Small intestine (tissue), 7 donors: ENCODE data around the gene CLCN2. TPM values are rescaled to one million over a fixed set of nuclear protein-coding genes. Genes with fewer than 3 reads are reported as not detected.
A peak's percentile ranks its signal among the peaks of the same experiment; 100 is the strongest.

Source experiments
- DNase-seq, 2 donors: peaks; one replicate each; pipeline versions ENCODE4 v3.0.0 to v3.0.0-alpha.2; 2013
- FAIRE-seq: peaks from 2 replicates; lab custom pipeline; 2012; peaks lifted over from hg19 to GRCh38; lab: Jason Lieb, UNC
- H3K27ac ChIP-seq, 3 donors: one replicate each; pipeline ENCODE4 v1.5.1; 2013; ENCODE audit warnings: low read length in 2 of 3, mild to moderate bottlenecking in 2 of 3, control low read depth in 1 of 3, inconsistent platforms in 1 of 3, low read depth in 1 of 3, moderate library complexity in 1 of 3
- H3K27me3 ChIP-seq, 3 donors: one replicate each; pipeline ENCODE4 v1.6.1; 2013; ENCODE audit warnings: low read length in 3 of 3, inconsistent platforms in 1 of 3; ENCODE audit not compliant: control insufficient read depth in 3 of 3, insufficient read depth in 3 of 3
- H3K36me3 ChIP-seq, 3 donors: one replicate each; pipeline ENCODE4 v1.6.1; 2013; ENCODE audit warnings: low read length in 3 of 3, inconsistent platforms in 1 of 3, low read depth in 1 of 3, mild to moderate bottlenecking in 1 of 3, moderate library complexity in 1 of 3; ENCODE audit not compliant: control insufficient read depth in 3 of 3, insufficient read depth in 2 of 3
- H3K4me1 ChIP-seq, 3 donors: one replicate each; pipeline ENCODE4 v1.6.1; 2013; ENCODE audit warnings: low read length in 2 of 3, inconsistent platforms in 1 of 3, low read depth in 1 of 3, mild to moderate bottlenecking in 1 of 3, moderate library complexity in 1 of 3; ENCODE audit not compliant: control insufficient read depth in 3 of 3, insufficient read depth in 2 of 3
- H3K4me3 ChIP-seq, 3 donors: one replicate each; pipeline ENCODE4 v1.5.1; 2013; ENCODE audit warnings: low read length in 3 of 3, control low read depth in 1 of 3, inconsistent platforms in 1 of 3, low read depth in 1 of 3, mild to moderate bottlenecking in 1 of 3, moderate library complexity in 1 of 3
- H3K9me3 ChIP-seq, 2 donors: one replicate each; pipeline ENCODE4 v1.6.1; 2013; ENCODE audit warnings: low read depth in 1 of 2, low read length in 1 of 2; ENCODE audit not compliant: control insufficient read depth in 2 of 2, insufficient read depth in 1 of 2
- WGBS, 3 donors: extraction: QIAGEN DNeasy Blood & Tissue Kit; methylation state at CpG; one replicate each; pipeline ENCODE4 v1.1.7; 2013; 5-methylcytosine and 5-hydroxymethylcytosine counted together
- polyA plus RNA-seq, 4 donors: library from polyadenylated mRNA; stranded (reverse) in 3 of 4; unstranded in 1 of 4; fragments of 200-250 nt in 3 of 4; fragments of 120-200 nt in 1 of 4; gene quantifications; one replicate each; pipeline versions ENCODE4 v1.2.1 to v1.2.3, GENCODE V29; 2013
- donor health status: healthy with polysubstance abuse.
- donor health status: control.
- donor health status: control.
- donor health status: Bipolar disorder and iron deficiency.
- donor health status: healthy.

Gene CLCN2
- polyA plus RNA-seq, 4 donors: 10.0 to 30.9 (median 15.3) TPM

- FAIRE-seq: no peak
- H3K9me3 ChIP-seq: no peaks in the 10 kb centered on the region
- peaks cover 0 to 34% (median 8%) of the 10 kb centered on the region in 3 donors for H3K4me1 ChIP-seq
- 77 to 91% (median 86%) methylated on average over 3 of the region's 3 CpGs for WGBS, 3 donors
- H3K27me3 ChIP-seq: no peaks in the 10 kb centered on the region
- no peak overlapping the region for H3K4me3 ChIP-seq
- H3K36me3 ChIP-seq: peaks cover 5 to 36% (median 12%) of the 10 kb centered on the region in 3 donors
- no peak for DNase-seq
- no peak overlapping the region for H3K27ac ChIP-seq
These were observed 7.3 kb upstream of the CLCN2 start for GRCh38 chr3:184368586-184369183.

GRCh38 chr3:184368116-184368515 is 6.7 kb upstream of the CLCN2 start:
- Histone ChIP-seq H3K4me1 (peaks cover 0 to 34% (median 8%) of the 10 kb centered on the region in 3 donors), H3K9me3 (no peaks in the 10 kb centered on the region), H3K27ac (no peak overlapping the region), H3K27me3 (no peaks in the 10 kb centered on the region), H3K36me3 (peaks cover 5 to 36% (median 12%) of the 10 kb centered on the region in 3 donors), H3K4me3 (no peak overlapping the region)
- DNase-seq (no peak), FAIRE-seq (no peak)
- WGBS, 3 donors: 84 to 89% (median 84%) methylated on average over 9 of the region's 9 CpGs

DNA sequence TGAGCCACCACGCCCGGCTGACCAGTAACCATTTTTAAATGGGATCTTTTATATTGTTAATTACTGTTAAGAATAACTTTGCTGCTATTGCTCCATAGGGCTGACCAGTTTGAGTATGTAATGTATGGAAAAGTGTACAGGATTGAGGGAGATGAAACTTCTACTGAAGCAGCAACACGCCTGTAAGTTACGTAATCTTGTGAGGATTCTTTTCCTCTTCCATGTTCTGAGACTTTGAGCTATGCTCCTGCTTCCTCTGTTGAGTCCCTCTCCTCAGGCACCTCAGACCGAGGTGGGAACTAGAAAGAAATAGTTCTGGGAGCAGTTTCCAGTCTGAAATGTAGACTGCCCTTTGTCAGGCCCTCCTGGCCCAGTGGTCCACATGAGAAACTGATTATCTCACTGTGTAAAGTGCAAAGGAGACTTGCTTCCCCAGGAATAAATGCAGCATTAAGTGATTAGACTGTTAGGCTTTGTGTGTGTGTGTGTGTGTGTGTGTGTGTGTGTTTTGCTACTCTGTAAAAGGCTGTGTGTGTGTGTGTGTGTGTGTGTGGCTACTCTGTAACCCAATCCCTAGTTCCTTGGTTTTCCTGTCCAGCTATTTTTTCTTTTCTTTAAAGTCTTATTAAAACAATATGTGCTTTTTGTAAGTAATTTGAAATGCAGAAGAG is 5.3 kb upstream of the CLCN2 start:
- 63 to 79% (median 73%) methylated on average over 5 of the region's 5 CpGs for WGBS, 3 donors
- no peak overlapping the region for H3K4me3 ChIP-seq
- FAIRE-seq (no peak), DNase-seq (peak; percentile 21 to 78)
- peaks cover 0 to 31% (median 8%) of the 10 kb centered on the region in 3 donors for H3K4me1 ChIP-seq
- peak overlapping the region in 1 of 3 donors; percentile 79 for H3K27ac ChIP-seq
- H3K36me3 ChIP-seq: peaks cover 5 to 36% (median 12%) of the 10 kb centered on the region in 3 donors
- H3K27me3 ChIP-seq: no peaks in the 10 kb centered on the region
- no peaks in the 10 kb centered on the region for H3K9me3 ChIP-seq

DNA sequence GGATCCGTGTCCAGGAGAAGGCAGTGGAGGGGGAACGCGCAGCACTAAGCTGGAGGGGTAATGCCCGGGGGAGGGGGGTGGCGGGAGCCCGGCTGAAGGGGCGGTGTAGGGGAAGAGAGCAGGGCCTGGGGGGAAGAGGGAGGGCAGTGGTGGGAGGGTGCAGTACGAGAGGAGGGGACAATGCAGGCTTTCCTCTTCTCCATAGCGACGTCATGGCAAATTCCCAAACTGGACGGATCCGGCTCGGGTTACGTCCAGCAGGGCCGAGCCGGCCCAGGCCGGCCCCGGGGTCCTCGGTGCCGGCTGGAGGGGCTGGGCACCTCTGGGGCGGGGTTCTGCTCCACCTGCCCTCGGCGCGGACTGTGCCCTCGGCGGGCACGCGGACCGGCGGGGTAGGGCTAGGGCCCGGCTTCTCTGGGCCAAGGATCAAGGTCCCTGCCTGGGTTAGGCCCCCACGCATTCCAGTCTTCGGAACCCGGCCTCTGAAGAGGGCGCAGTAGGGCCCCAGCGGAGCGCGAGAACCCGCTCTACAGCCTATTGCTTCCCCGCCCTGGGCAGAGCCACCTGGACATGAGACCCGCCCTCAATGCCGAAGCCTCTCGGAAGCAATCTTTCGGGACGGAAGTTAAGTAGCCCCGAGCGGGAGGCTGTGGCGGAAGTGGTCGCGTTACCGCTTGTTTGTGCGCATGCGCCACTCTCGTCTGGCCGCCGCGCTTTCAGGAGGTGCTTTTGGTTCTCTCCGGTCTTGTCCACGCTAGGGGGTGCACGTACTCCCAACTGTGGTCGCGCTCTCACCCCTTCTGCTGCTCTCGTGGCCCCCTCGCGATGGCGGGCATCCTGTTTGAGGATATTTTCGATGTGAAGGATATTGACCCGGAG is 1.5 kb upstream of the CLCN2 start:
- FAIRE-seq (no peak), DNase-seq (peak; percentile 99)
- Histone ChIP-seq H3K36me3 (peaks cover 2 to 40% (median 6%) of the 10 kb centered on the region in 3 donors), H3K9me3 (no peaks in the 10 kb centered on the region), H3K4me1 (peaks cover 0 to 38% (median 6%) of the 10 kb centered on the region in 3 donors), H3K27me3 (no peaks in the 10 kb centered on the region), H3K4me3 (peak overlapping the region; percentile 71 to 93 (median 88)), H3K27ac (peak overlapping the region; percentile 94 to 100 (median 97))
- 0% methylated on average over 51 to 68 of the region's 68 CpGs for WGBS, 3 donors

DNA sequence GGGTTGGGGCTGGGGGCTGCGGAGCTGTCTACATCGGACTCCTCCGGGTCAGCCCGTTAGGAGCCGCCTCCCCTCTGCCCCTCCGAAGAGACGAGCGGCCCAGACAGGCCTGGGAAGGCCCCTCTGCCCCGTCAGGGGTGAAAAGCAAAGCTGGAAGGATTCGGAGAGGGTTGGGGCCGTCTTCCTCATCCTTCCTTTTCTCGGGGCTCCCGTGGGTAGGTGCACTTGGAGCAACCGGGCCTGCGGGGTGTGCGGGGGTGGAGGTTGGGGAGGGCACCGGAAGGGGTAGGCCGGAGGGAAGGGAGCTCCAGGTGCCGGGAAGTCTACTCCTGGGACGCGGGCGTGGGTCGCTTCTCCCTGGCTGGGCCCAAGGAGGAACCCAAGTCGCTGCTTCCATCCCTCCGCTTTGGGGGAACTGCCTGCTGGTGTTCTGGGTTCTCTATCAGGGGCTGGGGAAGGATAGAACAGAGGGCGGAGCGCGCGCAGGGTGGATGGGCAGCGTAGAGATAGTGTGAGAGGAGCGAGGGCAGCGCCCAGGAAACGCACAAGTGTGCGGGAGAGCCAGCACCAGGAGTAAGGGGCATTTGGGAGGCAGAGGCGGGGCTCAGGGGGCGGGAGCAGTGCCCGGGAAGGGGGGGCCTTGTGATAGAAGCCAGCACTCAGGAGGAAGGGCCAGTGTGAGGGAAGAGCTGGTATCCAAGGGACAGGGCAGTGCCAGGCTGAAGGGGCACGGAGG is 695 bp upstream of the CLCN2 start:
- peak overlapping the region; percentile 94 to 100 (median 97) for H3K27ac ChIP-seq
- peaks cover 0 to 38% (median 6%) of the 10 kb centered on the region in 3 donors for H3K4me1 ChIP-seq
- H3K4me3 ChIP-seq: peak overlapping the region; percentile 71 to 93 (median 88)
- DNase-seq (peak in 1 of 2 donors; percentile 85), FAIRE-seq (no peak)
- H3K36me3 ChIP-seq: peaks cover 4 to 44% (median 6%) of the 10 kb centered on the region in 3 donors
- H3K9me3 ChIP-seq: no peaks in the 10 kb centered on the region
- no peaks in the 10 kb centered on the region for H3K27me3 ChIP-seq
- WGBS, 3 donors: 0 to 1% (median 1%) methylated on average over 37 to 38 of the region's 38 CpGs

- no peaks in the 10 kb centered on the region for H3K9me3 ChIP-seq
- no peaks in the 10 kb centered on the region for H3K27me3 ChIP-seq
- H3K4me3 ChIP-seq: peak overlapping the region; percentile 88 to 96 (median 93)
- DNase-seq: peak in 1 of 2 donors; percentile 21
- WGBS, 3 donors: 3 to 12% (median 8%) methylated on average over 13 to 24 of the region's 24 CpGs
- H3K36me3 ChIP-seq: peaks cover 2 to 46% (median 2%) of the 10 kb centered on the region in 3 donors
- peak overlapping the region; percentile 88 to 100 (median 97) for H3K27ac ChIP-seq
- FAIRE-seq: no peak
- peaks cover 0 to 31% (median 6%) of the 10 kb centered on the region in 3 donors for H3K4me1 ChIP-seq
These were observed 375 bp downstream of the CLCN2 start for GRCh38 chr3:184360929-184361531.

DNA sequence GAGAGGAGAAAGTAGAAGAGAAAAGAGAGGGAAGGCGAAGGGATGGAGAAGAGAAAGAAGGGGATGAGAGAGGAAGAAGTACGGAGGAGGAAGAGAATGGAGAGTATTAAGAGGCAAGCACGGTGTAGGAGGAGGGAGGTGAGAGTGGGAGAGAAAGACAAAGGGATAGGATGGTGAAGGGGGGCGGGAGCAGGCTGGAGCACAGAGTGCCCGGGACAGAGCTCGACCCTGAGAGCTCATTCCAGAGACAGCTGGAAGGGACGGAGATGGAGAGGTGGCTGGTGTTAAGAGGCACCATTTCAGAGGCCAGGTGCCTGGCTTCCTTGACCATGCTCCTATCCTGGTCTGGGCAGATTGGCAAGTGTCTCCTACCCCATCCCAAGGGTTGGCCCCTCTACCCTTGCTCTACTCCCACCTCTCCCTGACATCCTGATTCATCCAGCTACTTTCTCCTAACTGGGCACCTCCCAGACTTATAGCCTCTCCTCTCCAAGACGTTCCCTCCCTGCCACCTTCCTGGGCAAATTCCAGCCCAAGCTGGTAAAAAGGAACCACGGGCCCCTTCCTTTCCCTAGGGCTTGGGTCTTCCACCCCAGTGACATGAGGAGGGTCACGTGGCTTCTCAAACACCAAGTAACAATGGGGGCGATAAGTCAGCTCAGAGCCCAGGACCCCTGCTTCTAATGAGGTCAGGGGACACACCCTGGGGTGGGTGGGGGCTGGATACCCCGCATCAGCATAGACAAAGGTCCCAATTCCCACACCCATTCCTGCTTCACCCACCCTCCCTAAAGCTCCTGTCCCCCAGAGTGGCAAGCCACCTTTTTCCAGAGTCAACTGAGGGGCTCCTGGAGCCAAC is 1.1 kb downstream of the CLCN2 start:
- H3K4me1 ChIP-seq: peaks cover 0 to 28% (median 6%) of the 10 kb centered on the region in 3 donors
- H3K27ac ChIP-seq: peak overlapping the region in 1 of 3 donors; percentile 88
- H3K4me3 ChIP-seq: peak overlapping the region in 2 of 3 donors; percentile 93 to 96
- H3K9me3 ChIP-seq: no peaks in the 10 kb centered on the region
- H3K36me3 ChIP-seq: peaks cover 1 to 47% (median 2%) of the 10 kb centered on the region in 3 donors
- no peaks in the 10 kb centered on the region for H3K27me3 ChIP-seq
- FAIRE-seq (no peak), DNase-seq (peak in 1 of 2 donors; percentile 20)
- whole genome bisulfite sequencing, 3 donors: 34 to 58% (median 37%) methylated on average over 12 of the region's 12 CpGs
